Esophagus squamous epithelium (tissue), 5 donors: ENCODE data around the gene DHX57. TPM values are rescaled to one million over a fixed set of nuclear protein-coding genes. Genes with fewer than 3 reads are reported as not detected.
"Not testable (repeated sequence)": the region's sequence is repeated elsewhere in the genome, so short reads cannot be mapped to it uniquely, and the experiment has no call there.

ENCODE experiments used
- DNase-seq: peaks from one replicate; lab custom pipeline; 2025; lab: John Stamatoyannopoulos, UW
- H3K27ac ChIP-seq, 4 donors: fragments of 200-600 bp; sonication (generic); one replicate each; pipeline ENCODE4 v1.5.1; 2016 to 2019; ENCODE audit warnings: mild to moderate bottlenecking in 1 of 4
- H3K27me3 ChIP-seq, 4 donors: fragments of 200-600 bp; sonication (generic); 1 replicate in 3 of 4; 2 replicates in 1 of 4; pipeline versions ENCODE4 v1.5.1 to v1.6.0; 2017 to 2021; ENCODE audit warnings: antibody characterized with exemption in 1 of 4
- H3K36me3 ChIP-seq, 3 donors: fragments of 200-600 bp; sonication (generic); one replicate each; pipeline ENCODE4 v1.5.1; 2016 to 2019
- H3K4me1 ChIP-seq, 3 donors: fragments of 200-600 bp; sonication (generic); one replicate each; pipeline ENCODE4 v1.5.1; 2017 to 2019
- H3K4me3 ChIP-seq, 4 donors: fragments of 200-600 bp; sonication (generic); 1 replicate in 3 of 4; 2 replicates in 1 of 4; pipeline ENCODE4 v1.5.1; 2016 to 2019; ENCODE audit warnings: mild to moderate bottlenecking in 2 of 4, moderate library complexity in 1 of 4
- H3K9me3 ChIP-seq, 3 donors: fragments of 200-600 bp; sonication (generic); one replicate each; pipeline ENCODE4 v1.5.1; 2016 to 2019
- CTCF ChIP-seq, 6 experiments: fragments of 450-650 bp in 4 of 6; fragments of 200-600 bp in 2 of 6; sonication (generic) in 2 of 6; IDR thresholded peaks; one replicate each; pipeline ENCODE4 v1.5.1; 2016 to 2019; ENCODE audit warnings: antibody characterized with exemption in 6 of 6, mild to moderate bottlenecking in 4 of 6, moderate library complexity in 4 of 6
- POLR2A ChIP-seq, 4 donors: fragments of 450-650 bp; IDR thresholded peaks; one replicate each; pipeline ENCODE4 v1.6.1; 2017; ENCODE audit warnings: antibody characterized with exemption in 4 of 4, mild to moderate bottlenecking in 4 of 4, moderate library complexity in 3 of 4
- WGBS, 2 donors: methylation state at CpG; one replicate each; pipeline ENCODE4 v1.1.5; 2018; 5-methylcytosine and 5-hydroxymethylcytosine counted together
- intact Hi-C: fragments of 100-400 bp; cut with DNase I; formaldehyde crosslinking; loops from one replicate; pipeline ENCODE4 v1.15.0; 2022
- total RNA-seq, 4 donors: library from RNA; depleted of rRNA; stranded (reverse); fragments of >200 nt; gene quantifications; one replicate each; pipeline ENCODE4 v1.1.0, GENCODE V29; 2016
- donor health status: DM: yes; HTN: yes; CAD: no.

Gene DHX57
- total RNA-seq, 4 donors from 2014 or later, result 7.1 to 13.5 (median 10.1) TPM

- H3K27me3 ChIP-seq, result no peaks in the 10 kb centered on the region
- H3K36me3 ChIP-seq, result no peaks in the 10 kb centered on the region
- intact Hi-C loops, result no loop called here
- TF ChIP-seq CTCF (IDR thresholded peaks at IDR 0.05), result no peak
- TF ChIP-seq POLR2A (IDR thresholded peaks at IDR 0.05), result no peak
- no peak overlapping the region for H3K27ac ChIP-seq
- no peak for DNase-seq
- WGBS, 2 donors, result 54 to 63% methylated on average over 2 of the region's 5 CpGs
- H3K9me3 ChIP-seq, result no peaks in the 10 kb centered on the region
- H3K4me1 ChIP-seq, result peaks cover 0 to 6% (median 0%) of the 10 kb centered on the region in 3 donors
- H3K4me3 ChIP-seq, result no peak overlapping the region
Measured at GRCh38 chr2:38771632-38772031, 104.1 kb downstream of the DHX57 start.

DNA sequence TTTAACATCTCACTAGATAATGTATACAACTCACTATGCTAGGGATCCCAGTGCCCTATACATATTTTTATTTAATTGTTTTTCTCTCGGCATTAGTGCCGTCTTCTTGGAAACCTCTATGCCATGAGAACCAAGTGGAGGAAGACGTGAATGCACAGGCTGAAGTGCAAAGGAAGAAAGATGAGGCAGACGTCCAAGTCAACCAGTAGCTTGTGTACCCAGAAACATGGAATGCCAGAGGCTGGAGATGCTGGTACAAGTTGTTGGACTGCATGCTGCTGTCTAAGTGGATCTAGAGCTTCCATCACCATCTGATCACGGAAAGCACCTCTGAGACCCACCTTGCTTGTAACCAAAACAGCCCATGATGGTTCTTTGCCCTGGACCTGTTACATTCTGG is 110.2 kb downstream of the DHX57 start:
- intact Hi-C loops, result no loop called here

DNA sequence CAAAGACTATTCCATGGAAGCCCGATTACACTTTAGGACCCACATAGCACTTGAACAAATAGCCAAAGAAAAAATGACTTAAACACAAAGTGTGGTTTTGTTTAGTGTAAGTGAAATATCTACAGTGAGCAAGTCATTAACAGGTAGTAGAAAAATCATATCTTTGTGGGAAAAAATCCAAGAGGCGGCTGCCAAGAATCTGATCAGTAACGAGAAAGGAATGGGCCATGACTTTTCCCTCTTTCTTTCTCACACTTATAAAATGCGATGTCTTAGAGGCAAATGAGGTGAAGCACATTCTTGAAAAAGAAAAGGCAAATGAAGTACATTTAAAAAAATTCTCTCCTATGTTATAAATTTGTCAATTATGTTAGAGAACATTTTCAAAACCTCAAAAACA is 110.6 kb downstream of the DHX57 start:
- Histone ChIP-seq H3K27me3 (no peaks in the 10 kb centered on the region), H3K36me3 (no peaks in the 10 kb centered on the region), H3K4me1 (peaks cover 0 to 10% (median 0%) of the 10 kb centered on the region in 3 donors), H3K27ac (no peak overlapping the region), H3K4me3 (no peak overlapping the region), H3K9me3 (no peaks in the 10 kb centered on the region)
- 33 to 62% methylated on average over 4 of the region's 4 CpGs for WGBS, 2 donors
- intact Hi-C loops, result no loop called here
- TF ChIP-seq POLR2A (IDR thresholded peaks at IDR 0.05) (no peak), CTCF (IDR thresholded peaks at IDR 0.05) (no peak)
- no peak for DNase-seq

More for the DNA sequence above, 110.2 kb downstream of the DHX57 start:
- no peak for DNase-seq
- H3K4me1 ChIP-seq, result peaks cover 0 to 10% (median 0%) of the 10 kb centered on the region in 3 donors
- H3K36me3 ChIP-seq, result no peaks in the 10 kb centered on the region
- 25 to 58% methylated on average over 5 of the region's 5 CpGs for WGBS, 2 donors
- no peak for TF ChIP-seq POLR2A (IDR thresholded peaks at IDR 0.05)
- TF ChIP-seq CTCF (IDR thresholded peaks at IDR 0.05), result no peak
- H3K27ac ChIP-seq, result no peak overlapping the region
- H3K27me3 ChIP-seq, result no peaks in the 10 kb centered on the region
- no peak overlapping the region for H3K4me3 ChIP-seq
- no peaks in the 10 kb centered on the region for H3K9me3 ChIP-seq

DNA sequence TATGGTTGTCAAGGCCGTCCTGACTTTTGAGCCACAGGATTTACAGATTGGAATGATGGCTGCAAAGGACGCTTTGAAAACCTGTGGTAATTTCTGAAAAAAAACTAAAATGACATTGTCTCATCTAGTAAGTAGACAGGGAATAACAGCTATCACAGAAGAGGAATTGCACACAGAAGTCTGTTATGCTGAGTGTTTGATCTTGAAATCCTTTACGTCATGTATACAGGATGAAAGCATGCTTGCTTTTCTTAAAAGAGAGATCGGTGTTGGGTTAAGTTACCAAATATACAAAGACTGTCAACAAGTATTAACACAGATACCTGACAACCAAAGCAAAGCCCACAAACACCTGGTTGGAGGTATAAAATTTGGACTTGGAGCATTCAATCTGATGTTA is 112.0 kb downstream of the DHX57 start:
- DNase-seq, result no peak
- intact Hi-C loops, result no loop called here
- 94 to 97% methylated on average over 4 of the region's 4 CpGs for whole genome bisulfite sequencing, 2 donors
- Histone ChIP-seq H3K4me3 (no peak overlapping the region), H3K9me3 (no peaks in the 10 kb centered on the region), H3K36me3 (no peaks in the 10 kb centered on the region), H3K27me3 (no peaks in the 10 kb centered on the region), H3K27ac (no peak overlapping the region), H3K4me1 (peaks cover 0 to 10% (median 0%) of the 10 kb centered on the region in 3 donors)
- TF ChIP-seq CTCF (IDR thresholded peaks at IDR 0.05) (no peak), POLR2A (IDR thresholded peaks at IDR 0.05) (no peak)

- 50 to 67% methylated on average over 2 of the region's 2 CpGs for WGBS, 2 donors
- H3K36me3 ChIP-seq, result no peaks in the 10 kb centered on the region
Measured at GRCh38 chr2:38763228-38763627, 112.5 kb downstream of the DHX57 start.

GRCh38 chr2:38755891-38756290 is 119.8 kb downstream of the DHX57 start:
- no CpG with 5 or more reads among the region's 31 CpGs for WGBS, 2 donors
- H3K4me3 ChIP-seq, H3K27me3 ChIP-seq, DNase-seq, H3K36me3 ChIP-seq, intact Hi-C loops, H3K9me3 ChIP-seq, H3K27ac ChIP-seq: not testable (repeated sequence)
- peaks cover 0 to 19% (median 4%) of the 10 kb centered on the region in 3 donors for H3K4me1 ChIP-seq

More at GRCh38 chr2:38763228-38763627, 112.5 kb downstream of the DHX57 start:
- peaks cover 0 to 10% (median 0%) of the 10 kb centered on the region in 3 donors for H3K4me1 ChIP-seq
- TF ChIP-seq POLR2A (IDR thresholded peaks at IDR 0.05) (no peak), CTCF (IDR thresholded peaks at IDR 0.05) (no peak)
- H3K4me3 ChIP-seq, result no peak overlapping the region
- H3K27me3 ChIP-seq, result no peaks in the 10 kb centered on the region
- no peak overlapping the region for H3K27ac ChIP-seq
- intact Hi-C loops, result no loop called here
- H3K9me3 ChIP-seq, result no peaks in the 10 kb centered on the region
- no peak for DNase-seq
